GM18502 (cell line): ENCODE results near the gene PAPPA.

Experiments used
- ATAC-seq: cut with Tn5 transposase; IDR thresholded peaks from one replicate; pipeline ENCODE4 v1.9.1; 2021; ENCODE audit warnings: mild to moderate bottlenecking; ENCODE audit not compliant: unreplicated experiment, poor library complexity

The PAPPA gene

DNA sequence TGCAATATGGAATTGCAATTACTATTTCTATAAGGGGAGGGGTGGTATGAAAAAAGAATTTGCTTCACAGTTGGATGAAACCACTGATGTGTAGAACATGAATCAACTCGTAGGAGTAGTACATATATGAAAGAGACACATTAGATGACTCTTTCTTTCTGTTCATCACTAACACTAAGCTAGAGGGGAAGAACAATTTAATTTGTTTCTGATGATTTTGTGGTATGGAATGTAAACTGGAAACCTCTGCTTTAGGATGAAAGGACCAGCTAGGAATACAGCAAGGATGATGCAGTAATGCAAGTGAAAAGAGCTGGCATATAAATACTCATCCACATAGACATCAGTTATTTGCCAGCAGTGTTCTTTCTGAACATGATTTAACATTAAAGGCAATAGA is 113.4 kb downstream of the PAPPA start:
- ATAC-seq: no peak

DNA sequence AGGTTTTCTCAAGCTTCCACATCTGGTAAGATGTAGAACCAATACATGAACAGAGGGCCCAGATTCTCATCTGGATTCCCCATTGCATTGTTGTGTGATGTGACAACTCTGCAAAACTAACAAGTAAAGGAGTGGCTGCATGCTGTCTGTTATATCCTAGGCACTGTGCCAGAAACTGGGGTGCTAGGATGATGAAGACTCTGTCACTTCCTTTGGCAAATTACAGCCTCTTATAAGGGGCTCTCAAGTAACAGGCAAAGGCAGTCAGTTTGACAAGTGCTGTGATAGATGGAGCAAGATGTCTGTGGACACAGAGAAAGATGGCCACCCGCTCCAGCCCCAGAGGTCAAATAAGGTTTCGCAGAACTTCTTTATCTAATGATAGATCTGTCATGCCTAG is 115.7 kb downstream of the PAPPA start:
- no peak for ATAC-seq

DNA sequence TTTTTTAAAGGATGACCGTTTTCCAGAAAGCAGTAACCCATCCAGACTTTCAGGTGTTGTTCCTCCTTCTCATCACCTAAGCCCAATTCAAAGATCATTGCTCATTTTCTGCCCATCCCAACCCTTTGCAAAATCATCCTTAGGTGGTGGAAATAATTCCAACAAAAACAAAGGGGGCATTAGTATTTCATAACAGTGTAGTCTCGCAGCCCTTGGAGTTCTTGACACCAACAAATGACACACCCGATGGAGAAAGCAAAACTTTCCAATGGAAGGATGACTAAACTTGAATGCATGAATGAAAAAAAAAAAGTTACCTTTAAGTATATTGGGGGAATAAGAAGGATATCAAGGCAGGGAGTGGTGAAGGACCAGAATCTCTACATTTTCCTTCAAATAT is 117.0 kb downstream of the PAPPA start:
- no peak for ATAC-seq

DNA sequence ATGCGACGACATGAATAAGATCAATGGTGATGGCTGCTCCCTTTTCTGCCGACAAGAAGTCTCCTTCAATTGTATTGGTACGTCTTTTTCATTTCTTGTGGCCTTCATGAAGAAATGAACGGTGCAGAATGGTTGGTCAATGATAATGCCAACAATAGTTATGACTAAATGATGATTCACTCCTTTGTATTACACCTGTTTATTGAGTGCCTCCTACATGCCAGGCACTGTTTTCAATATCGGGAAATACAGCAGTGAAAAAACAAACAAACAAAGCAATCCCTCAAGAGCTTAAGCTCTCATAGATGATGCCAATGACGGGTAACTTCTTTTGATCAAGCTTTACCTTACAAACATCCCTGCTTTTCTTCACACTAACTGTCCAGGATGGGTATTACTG is 117.7 kb downstream of the PAPPA start:
- no peak for ATAC-seq

DNA sequence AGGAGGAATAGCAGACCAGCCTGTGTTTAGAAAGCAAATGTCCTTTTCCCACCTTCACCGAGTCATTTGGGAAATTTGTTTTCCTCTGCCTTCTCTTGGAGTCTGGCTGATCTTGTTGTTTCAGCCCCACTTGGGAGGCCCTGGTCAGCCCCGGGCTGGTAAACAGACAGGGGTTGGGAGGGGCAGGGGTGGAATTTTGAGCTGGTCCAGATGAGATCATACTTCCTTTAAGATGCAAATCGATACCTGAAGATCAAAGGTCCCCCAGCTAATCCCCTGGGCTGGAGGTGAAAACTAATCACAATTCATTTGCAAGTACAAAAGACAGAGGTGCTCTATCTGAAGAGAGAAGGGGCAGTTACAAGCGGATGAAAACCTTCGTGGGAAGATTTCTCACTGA is 118.4 kb downstream of the PAPPA start:
- ATAC-seq: no peak

DNA sequence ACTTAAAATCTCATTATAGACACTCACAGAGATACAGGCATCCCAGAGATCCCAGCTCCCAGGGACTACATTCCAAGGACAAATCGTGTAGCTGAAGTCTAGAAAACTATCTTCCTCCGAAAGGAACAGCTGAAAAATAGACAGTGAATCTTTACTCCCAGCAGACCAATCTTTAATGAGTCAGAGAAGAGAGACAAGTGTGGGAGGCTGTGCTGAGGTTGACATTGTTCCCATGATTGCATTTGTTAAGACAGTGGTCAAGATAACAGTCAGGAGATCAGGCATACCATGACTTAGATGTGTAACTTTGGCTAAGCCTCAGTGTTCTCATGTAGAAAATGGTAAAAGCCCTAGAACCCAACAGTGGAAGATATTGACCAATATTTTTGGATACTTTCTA is 120.7 kb downstream of the PAPPA start:
- no peak for ATAC-seq

DNA sequence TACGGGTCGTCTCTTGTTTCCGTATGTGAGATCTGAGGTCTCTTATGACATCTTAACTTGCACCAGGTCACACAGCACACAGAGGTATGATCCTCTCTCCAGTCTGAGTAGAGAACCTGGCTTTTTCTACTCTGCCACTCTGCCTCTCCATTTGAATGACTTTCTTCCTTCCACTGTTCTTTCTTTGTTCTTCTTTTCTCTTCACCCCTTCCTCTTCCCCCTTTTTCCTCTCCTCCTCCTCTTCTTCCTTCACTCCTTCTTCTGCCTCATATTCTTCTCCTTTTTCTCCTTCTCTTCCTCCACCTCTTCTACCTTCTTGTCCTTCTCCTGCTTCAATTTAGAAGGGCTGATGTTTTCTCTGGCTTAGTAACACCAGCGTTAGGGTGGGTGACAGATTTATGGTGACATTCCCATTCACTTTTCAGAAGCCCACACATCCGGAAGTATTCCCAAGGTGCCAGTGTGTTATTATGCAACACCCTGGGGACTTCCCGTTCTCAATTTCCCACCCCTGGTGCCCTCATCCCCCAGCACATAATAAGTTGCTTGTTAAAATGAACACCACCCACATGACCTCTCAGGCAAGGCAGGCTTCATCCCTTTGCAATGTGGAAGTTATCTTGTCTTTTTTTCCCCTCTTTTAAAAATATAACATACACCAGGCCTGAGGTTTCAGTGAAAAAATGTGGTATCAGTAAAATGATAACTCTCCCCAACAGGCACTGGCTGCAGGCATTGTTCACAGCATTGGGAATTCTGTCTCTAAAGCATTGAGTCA is 122.0 kb downstream of the PAPPA start:
- ATAC-seq: no peak

DNA sequence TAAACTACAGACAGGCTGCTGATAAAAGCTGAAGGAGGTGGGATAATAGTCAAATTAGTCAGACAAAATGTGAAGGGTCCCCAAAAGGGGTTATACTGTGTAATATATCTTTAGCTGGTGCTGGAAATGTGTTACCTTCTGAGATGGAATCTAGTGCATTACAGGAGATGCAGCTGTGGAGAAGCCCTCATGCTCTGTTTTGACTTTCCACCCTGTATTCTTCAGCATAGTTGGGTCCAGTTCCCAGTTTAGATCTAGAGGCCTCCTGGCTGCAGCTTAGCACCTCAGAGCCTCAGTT is 122.6 kb downstream of the PAPPA start:
- ATAC-seq: no peak

DNA sequence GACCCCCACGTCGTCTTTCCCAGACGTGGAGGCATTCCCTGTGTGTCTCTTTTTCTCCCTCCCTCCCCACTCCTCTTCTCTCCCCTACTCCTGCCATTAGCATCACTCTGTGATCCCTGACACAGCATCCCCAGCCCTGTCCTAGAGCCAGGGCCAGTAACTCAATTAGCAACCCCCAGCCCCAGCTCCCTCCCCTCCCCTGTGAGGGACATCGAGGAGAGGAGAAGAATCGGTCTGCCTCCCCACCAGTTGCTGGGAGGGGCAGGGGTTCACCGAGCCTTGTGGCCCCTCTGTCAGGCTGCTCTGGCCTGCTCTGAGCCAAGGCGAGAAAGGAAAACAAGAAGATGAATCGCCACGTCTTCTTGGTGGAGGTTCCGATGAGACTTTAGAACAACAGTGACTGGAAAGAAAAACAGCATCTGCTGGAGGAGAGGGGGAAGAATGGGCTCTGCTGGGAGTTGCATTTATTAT is 123.1 kb downstream of the PAPPA start:
- ATAC-seq: no peak

DNA sequence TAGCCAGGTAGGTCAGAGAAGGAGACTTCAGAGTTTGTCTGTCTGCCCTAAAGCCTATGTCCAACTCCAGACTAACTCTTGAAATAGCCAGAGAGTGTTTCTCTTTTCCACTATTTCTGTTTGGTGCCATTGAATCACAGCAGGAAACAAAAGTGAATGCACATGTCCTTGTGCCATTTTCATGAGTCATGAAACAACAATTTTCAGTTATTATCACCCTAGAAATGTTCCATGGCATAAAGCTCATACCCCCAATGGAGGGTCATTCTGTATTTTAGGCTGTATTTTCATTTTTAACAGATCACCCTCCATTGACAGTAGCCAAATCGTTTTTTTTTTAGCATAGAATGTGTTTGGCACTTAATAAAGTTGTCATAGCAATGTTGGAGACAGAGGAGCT is 124.7 kb downstream of the PAPPA start:
- no peak for ATAC-seq

DNA sequence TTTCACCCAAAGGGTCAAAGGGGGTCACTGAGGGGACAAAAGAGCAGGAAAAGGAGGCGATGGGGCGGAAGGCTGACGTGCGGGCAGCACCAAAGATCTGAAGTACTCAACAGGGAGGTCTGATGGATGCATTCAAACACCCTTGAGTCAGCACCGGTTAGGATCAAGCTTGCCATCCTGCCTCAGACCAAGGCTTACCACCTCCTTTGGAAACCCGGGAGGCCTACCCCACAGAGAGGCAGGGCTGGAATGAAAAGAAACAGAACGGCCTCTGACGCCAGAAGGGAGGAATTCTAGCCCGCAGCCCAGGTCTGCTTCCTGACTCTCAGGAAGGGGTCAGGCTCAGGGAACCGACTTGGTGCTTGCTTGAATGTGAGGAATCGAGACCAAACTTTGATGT is 125.6 kb downstream of the PAPPA start:
- ATAC-seq: no peak

DNA sequence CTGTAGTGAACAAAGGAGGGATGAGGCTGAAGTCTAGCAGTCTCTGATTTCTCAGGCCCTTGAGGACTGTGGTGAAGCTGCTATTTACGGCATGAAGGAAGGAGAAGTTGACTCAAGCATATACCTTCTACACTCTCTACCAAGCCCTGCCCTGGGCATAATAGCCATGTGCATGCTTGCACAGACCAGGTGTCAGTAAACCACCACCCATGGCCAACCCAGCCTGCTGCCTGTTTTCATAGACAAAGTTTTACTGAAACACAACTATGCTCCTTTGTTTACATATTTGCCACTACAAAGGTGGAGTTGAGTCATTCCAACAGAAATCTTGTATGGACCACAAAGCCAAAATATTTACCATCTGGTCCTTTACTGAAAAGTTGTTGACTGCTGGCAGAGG is 126.9 kb downstream of the PAPPA start:
- no peak for ATAC-seq

DNA sequence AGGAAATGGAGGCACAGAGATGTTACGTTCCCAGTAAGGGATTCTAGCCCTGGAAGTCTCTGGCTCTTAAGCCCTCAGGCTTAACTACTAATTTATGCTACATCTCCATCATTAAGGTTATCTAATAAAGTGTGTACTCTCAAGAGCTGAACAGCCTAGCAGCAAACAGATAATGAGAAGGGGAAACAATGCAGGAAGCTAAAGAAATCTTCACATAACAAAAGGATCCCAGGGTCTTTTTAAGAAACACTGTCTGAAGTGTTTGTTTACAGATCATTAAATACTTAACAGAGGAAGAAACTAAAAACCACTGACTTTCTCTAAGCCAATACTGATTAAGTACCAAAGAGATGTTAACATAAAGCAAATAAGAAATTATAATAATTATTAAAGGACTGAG is 129.0 kb downstream of the PAPPA start:
- no peak for ATAC-seq

DNA sequence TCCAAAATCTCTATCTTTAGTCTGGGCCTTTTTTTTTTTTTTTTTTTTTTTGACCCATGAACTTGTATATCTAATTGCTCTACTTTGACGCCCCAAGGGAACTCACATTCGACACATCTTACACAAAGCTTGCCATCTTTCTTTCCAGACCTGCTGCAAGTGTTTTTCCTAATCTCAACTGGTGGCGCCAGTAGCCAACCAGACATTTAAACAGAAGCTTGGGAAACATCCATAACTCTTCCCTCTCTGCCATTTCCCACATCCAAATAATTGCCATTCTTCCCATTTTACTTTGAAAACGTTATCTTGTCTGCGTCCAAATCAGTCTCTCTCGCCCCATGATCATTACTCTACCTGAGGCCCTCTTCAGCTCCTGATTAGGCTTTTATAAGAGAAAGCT is 130.9 kb downstream of the PAPPA start:
- no peak for ATAC-seq

DNA sequence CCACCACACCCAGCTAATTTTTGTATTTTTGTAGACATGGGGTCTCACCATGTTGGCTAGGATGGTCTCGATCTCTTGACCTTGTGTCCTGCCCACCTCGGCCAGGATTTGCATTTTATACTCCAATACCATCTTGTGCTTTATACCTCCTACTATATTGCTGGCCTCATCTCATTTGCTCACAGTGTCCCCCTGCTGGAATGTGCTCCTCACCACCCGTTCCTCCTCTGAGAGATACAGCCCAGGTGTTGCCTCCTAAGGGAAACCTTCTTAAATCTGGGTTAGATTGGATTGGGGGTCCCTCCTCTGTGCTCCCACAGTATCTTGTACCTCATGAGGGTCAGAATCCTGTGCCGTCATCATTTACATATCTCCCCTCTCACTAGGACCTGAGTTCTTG is 131.7 kb downstream of the PAPPA start:
- ATAC-seq: no peak

DNA sequence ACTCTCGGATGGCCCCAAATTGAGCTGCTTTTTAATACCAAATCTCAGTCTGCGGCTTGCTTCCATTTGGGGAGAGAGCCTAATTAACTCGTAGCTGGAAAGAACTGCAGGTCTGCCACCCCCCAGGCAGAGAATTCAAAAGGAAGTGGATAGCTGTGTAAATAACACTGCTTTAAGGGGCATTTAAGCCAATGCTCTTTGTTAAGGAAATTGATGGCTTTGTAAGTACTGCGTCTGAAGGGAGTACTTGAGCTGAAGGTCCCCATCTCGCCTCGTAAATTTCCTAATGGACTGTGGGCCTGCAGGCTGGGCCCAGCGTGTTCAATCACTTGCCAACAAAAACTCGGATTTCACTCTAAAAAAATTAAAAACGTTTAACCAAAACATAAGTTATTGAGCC is 132.7 kb downstream of the PAPPA start:
- no peak for ATAC-seq

DNA sequence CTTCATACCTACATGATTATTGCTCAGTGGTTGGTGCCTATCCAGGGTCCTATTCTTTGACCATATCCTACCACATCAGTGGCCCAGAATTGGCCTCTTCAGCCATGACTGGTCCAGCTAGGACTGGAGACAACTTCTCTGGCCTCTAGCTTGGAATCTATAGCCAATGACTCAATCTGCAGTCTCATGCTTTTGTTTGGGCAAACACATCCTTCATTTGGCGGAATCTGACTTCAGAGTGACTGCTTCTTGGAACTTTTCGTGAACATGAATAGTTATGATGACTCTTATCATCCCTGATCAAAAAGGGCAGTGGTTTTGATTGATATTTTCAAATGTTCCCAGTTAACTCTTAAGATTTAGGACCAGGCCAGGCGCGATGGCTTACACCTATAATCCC is 134.1 kb downstream of the PAPPA start:
- no peak for ATAC-seq

DNA sequence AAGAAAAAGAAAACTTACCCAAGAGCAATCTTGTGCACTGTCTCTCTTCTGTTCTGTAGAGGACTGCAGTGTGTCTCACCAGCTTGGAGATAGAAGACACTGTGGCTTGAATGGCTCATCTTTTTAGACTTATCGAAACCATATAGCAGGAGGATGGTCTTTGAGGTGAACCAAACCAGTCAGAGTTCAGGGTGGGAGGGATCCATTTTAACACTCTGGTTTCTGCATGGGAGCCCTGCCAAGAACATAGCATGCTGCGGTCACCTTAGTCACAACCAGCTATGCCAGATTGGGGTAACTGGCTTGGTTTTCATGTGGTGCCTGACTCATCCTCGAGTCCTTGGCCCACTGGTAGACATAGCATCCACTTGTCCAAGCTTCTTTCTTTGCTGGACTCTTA is 135.1 kb downstream of the PAPPA start:
- ATAC-seq: no peak

DNA sequence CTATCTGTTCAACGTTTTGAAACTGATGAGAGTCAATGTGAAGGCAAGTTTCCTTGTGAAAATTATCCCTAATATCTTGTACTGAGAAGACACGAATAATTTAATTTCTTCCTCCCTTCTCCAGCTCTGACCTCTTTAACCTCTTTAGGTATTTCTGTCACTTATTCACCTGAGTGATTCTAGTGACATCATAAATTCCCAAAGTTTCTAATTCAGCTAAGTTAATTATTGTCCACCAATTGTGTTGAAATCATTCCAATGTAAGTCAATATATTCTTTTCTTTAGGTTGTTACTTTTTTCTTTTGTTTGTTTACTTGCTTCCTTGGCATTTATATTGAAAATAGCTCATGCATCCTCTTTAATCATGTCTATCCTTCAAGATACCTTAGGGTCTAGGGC is 143.8 kb downstream of the PAPPA start:
- ATAC-seq: no peak

DNA sequence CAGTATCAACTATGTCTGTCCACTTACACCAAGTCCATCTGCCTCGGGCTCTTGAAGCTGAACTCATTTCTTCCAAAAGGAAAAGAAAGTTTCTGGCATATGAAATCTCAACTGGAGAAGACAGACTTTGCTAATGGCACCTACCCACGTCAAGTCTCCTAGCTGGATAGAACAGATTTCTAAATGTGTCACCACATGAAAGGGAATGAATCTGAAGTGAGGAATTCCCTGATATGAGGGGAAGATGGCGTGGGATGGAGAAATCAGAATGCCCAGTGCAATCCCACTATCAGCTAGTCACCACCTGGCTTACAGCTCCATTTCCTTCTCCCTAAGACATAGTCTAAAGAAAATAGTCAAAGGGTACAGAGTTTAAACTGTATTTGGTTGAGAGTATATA is 144.7 kb downstream of the PAPPA start:
- ATAC-seq: no peak

DNA sequence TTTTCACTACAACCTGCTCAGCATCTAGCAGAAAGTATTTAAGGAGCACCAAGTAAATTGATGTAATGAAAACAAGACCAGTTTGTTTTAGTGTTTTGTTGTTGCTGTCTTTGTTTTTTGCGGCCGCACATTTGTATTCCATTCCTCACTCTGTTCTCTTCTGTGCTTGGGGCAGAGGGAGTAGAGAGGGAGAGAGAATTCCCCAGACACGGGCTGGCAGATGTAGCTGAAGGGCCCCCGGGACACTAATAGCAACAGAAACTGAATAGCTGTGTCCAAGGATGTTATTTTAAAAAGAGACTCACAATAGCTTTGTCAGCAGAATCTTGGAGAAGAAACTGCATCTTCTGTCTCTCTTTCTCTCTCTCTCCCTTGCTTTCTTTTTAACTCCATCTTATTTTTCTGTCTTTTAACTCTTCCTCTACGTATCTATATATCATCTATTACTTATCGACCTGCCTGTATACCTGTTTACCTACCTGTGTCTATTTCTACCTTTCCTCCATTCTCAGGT is 145.3 kb downstream of the PAPPA start:
- ATAC-seq: no peak

DNA sequence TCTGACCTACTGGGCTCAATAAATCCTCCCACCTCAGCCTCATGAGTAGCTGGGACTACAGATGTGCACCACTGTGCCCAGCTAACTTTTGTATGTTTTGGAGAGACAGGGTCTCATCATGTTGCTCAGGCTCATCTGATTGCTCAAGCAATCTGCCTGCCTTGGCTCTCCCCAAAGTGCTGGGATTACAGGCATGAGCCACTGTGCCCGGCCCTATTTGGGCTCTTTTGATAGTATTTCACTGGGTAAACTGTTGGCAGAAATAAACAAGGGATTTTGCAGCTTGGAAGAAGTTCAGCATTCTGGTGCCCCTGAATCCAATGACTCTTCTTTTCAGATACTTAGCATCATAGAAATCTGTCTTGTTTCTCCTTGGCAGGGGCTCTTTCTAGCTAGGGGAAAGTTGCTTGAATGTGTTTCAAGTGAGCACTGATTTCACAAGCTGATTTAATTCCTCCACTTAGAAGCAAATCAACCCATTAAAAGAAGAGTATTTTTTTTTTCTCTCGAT is 146.8 kb downstream of the PAPPA start:
- no peak for ATAC-seq
